OCI-LY7 (cell line): Measurements from ENCODE around the gene ADARB2.

Source experiments
- EZH2phosphoT487 ChIP-seq: fragments of 200-600 bp; sonication (generic); IDR thresholded peaks from 2 replicates; pipeline ENCODE4 v1.6.1; 2018; ENCODE audit warnings: low read depth, borderline replicate concordance, mild to moderate bottlenecking, mixed run types, antibody characterized with exemption, low read length, moderate library complexity, mixed read lengths
- TF ChIP-seq, protein P1 (sequence below): fragments of 200-600 bp; sonication (generic); conservative IDR thresholded peaks from 2 replicates; pipeline ENCODE4 v1.5.1; 2014; ENCODE audit warnings: mild to moderate bottlenecking, antibody characterized with exemption, low read length, moderate library complexity, mixed read lengths

GRCh38 chr10:1632141-1632540 is 105.2 kb downstream of the ADARB2 start:
- TF ChIP-seq, protein P1, sequence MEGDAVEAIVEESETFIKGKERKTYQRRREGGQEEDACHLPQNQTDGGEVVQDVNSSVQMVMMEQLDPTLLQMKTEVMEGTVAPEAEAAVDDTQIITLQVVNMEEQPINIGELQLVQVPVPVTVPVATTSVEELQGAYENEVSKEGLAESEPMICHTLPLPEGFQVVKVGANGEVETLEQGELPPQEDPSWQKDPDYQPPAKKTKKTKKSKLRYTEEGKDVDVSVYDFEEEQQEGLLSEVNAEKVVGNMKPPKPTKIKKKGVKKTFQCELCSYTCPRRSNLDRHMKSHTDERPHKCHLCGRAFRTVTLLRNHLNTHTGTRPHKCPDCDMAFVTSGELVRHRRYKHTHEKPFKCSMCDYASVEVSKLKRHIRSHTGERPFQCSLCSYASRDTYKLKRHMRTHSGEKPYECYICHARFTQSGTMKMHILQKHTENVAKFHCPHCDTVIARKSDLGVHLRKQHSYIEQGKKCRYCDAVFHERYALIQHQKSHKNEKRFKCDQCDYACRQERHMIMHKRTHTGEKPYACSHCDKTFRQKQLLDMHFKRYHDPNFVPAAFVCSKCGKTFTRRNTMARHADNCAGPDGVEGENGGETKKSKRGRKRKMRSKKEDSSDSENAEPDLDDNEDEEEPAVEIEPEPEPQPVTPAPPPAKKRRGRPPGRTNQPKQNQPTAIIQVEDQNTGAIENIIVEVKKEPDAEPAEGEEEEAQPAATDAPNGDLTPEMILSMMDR: no peak
- no peak for TF ChIP-seq EZH2phosphoT487
